Right hindlimb (tissue), 1 donor: Measurements from ENCODE around the gene PTMS.
"Not testable (repeated sequence)": the region's sequence is repeated elsewhere in the genome, so short reads cannot be mapped to it uniquely, and the experiment has no call there.

Source experiments
- DNase-seq: peaks from one replicate; pipeline ENCODE4 v3.0.0-alpha.2; 2018

The PTMS gene, protein sequence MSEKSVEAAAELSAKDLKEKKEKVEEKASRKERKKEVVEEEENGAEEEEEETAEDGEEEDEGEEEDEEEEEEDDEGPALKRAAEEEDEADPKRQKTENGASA

DNA sequence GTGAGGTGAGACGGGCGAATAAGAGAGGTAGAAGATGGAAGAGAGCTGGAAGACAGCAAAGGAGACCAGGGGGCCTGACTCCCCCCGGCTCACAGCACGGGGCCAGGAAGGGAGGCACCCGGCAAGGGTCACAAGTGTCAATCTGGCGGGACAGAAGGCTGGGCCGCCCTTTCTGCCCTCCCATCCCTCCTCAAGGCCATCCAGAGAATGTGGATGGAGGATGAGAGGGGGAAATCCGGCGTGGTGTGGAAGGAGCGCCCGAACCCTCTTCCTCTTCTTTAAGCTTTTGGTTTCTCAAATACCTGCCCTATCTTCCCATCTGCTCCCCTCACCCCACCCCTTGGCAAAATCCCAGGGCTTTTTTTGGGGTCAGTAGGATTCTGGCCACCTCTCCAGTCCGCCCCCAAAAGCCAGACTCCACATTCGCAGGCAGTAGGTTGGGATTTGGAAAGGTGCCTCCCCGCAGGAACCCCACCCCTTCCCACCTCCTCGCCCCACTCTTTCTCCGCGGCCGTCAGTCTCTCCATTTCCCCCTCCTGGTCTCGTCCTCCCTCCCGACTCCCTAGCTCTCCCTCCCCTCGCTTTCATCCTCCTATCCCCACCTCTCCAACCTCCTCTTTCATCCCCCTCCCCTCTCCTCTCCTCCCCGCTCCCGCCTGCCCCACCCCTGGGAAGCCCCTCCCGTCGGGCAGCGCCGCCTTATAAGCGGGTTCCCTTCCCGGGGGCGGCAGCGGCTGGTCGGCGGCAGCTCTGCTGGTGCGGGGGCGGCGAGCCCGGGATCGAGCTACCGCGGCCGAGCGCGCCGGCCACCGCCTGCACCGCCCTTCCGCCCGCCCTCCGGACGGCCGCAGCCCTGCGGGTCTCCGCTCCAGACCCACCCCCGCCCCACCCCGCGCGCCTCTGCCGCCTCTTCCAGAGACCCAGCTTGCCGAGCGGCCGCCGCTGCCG is at the start of gene PTMS:
PTMS (plus strand) TSS at position 730 of the 948 bp plus-strand sequence. CDS start 343 bp downstream, outside the sequence.
- peak; percentile 95 for DNase-seq

DNA sequence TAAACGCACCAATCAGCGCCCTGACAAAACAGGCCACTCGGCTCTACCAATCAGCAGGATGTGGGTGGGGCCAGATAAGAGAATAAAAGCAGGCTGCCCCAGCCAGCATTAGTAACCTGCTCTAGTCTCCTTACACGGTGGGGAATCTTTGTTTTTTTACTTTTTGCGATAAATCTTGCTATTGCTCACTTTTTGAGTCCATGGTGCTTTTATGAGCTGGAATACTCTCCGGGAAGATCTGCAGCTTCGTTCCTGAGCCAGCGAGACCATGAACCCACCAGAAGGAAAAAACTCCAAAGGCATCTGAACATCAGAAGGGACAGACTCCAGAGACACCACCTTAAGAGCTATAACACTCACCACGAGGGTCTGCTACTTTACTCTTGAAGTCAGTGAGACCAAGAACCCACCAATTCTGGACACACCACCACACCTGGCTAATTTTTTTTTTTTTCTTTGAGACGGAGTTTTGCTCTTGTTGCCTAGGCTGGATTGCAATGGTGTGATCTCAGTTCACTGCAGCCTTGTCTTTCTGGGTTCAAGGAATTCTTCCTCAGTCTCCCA is 49.2 kb upstream of the PTMS start:
- DNase-seq, result no peak

DNA sequence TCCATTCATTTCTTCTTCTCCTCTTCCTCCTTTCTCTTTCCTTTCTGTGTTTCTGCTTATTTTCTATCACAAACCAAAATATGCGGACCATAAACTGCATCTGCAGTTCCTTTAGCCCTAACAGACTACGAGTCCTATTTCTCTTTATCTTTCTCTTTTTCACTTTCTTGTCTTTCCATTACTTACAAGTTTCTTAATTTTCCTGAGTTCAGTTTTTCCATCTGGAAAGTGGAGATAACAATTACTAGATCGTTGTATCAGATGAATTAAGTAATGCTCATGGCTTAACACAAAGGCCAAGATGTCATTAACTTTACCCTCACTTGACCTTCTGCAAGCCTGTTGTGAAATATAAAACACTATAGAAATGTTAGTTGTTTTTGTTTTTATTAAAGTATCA is 43.3 kb upstream of the PTMS start:
- no peak for DNase-seq

DNA sequence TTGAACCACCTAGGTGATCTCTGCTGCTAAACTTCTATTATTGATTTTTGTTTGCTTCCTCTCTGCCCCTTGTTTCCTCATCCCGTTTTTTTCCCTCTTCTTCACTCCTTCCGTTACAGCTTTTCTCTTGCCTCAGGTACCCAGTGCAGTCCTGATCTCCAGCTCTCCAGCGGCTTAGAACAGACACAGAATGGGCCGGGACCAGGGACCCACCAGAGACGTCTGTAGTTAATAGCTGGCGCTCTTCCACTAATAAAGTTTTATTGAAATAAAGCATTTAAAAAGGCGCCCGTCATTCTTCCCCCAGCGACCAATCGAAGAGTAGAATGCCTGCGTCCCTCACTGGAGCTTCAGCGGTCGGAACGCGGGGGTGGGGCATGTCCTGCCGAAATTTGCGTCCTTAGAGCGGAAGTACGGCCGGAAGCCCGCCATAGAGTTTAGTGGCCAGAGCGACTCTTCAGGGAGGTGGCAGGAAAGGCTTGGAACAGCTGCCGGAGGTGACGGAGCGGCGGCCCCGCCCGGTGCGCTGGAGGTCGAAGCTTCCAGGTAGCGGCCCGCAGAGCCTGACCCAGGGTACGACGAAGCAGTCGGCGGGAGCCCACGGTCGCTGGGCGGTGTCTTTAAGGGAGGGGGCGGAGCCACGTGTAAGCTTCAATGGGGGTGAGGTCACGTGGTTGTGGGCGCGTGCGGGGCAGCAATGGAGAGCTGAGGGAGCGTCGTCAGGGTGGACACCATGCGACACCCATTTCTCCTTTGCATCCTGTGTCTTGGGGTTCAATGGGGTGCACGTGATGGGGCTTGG is 42.4 kb upstream of the PTMS start, which contains the start of gene COPS7A:
COPS7A (plus strand) TSS at position 440 of the 802 bp plus-strand sequence. CDS start 611 bp downstream, outside the sequence.
- DNase-seq, result peak; percentile 98

DNA sequence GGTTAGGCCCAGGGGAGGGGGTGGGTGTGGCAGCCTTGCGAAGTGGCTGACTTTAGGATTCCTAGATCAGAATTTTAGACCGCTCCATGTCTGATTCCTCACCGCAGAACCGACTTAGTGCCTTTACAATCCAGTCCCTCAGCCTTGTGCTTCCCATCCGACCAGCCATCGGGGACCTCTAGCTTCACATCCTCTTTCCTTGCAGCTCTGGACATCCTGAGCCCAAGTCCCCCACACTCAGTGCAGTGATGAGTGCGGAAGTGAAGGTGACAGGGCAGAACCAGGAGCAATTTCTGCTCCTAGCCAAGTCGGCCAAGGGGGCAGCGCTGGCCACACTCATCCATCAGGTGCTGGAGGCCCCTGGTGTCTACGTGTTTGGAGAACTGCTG is 41.8 kb upstream of the PTMS start:
- no peak for DNase-seq

DNA sequence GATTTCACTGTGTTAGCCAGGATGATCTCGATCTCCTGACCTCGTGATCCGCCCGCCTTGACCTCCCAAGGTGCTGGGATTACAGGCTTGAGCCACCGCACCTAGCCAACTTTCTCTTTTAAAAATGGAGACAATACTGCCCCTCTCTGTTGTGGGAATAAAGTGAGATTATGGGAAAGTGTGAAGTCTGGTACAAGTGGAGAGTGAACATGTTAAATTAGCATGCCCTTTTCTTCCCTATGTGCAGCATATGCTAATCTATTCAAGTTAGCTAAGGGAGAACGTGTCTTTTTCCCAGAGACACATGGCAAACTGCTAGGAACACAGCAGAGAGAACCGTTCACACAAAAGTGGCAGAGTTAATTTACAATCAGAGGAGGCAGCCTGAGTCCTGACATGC is 40.8 kb upstream of the PTMS start:
- DNase-seq, result no peak

DNA sequence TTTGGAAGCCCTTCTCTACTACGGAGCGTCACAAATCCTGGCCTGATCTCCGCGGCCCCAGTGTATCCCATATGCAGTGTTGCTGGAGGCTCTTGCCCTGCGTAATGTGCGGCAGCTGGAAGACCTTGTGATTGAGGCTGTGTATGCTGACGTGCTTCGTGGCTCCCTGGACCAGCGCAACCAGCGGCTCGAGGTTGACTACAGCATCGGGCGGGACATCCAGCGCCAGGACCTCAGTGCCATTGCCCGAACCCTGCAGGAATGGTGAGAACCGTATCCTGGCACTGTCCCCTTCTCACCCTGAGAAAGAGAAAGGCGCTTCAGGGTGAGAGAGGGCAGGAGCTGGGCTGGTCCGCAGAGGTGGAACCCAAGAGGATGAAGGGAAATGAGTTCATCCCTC is 37.0 kb upstream of the PTMS start:
- DNase-seq, result no peak

DNA sequence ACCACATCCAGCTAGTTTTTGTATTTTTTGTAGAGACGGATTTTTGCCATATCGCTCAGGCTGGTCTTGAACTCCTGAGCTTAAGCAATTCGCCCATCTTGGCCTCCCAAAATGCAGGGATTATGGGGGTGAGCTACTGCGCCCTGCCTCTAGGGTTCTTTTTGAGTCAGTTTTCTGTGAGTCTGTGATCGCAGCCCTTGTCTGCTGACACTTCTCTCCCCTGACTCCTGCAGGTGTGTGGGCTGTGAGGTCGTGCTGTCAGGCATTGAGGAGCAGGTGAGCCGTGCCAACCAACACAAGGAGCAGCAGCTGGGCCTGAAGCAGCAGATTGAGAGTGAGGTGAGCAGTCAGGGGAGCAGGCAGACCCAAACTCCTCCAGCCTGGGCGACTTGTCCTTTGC is 36.0 kb upstream of the PTMS start:
- no peak for DNase-seq

DNA sequence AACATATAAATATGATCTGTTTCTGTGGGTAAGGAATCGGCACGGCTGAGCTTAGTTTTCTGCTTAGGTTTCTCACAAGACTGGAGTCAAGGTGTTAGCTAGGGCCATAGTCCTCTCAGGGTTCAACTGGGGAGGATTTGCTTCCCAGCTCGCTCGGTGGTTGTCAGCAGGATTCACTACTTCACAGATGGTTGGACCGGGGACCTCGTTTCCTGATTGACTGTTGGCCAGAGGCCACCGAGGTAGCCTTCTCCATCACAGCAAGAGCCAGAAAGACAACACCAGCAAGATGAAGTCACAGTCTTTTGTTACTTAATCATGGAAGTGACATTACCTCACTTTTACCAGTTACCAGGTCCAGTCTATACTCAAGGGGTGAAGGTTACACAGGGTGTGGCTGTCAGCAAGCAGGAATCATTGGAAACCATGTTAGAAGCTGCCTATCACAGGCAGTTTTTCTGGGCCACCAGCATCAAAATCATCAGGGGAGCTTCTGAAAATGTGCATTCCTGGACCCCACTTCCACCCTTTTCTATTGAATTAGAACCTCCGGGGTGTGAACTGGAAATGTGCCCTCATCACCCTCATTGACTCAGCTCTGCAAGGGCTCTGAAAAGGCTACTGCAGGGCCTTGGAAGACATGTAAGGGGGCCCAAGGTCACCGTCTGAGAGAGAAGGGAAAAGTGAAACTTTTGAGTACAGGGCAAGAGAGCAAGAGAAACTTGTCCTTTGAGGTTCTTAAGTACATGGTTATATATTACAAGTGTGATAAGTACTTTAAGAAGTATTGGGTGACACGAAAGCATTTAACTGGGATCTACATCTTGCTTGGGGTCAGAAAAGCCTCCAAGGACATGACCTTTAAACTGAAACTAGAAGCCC is 31.4 kb upstream of the PTMS start:
- no peak for DNase-seq

DNA sequence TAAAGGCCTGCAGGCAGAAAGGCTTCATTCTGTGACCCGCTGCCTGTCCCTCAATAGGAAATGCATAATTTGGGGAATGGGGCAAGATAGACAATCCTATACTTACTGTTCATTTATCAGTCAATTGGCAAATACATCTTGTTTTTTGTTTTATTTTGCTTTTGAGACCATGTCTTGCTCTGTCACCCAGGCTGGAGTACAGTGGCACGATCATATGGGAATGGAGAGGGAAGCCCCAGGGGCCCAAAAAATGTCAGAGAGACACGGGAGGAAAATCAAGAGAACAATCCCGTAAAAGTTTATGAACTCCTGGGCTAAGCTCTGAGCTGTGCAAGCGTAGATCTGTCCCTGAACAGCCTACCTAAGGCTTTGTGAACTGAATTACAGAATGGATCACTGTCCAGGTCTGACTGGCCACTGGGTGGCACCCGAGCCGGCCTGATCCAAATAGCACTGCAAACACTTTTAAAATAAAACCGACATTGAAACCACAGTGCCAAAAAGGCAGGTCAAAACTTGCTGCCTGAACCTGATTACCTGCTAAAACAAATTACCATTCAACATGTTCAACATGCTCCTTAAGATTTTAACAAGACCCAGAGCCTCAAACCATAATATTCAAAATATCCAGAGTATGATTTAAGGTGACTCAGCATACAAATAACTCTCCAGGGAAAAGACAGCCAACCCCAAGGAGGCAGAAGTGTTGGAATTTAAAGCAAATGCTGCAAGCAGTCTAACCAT is 30.5 kb upstream of the PTMS start:
- peak; percentile 65 for DNase-seq

DNA sequence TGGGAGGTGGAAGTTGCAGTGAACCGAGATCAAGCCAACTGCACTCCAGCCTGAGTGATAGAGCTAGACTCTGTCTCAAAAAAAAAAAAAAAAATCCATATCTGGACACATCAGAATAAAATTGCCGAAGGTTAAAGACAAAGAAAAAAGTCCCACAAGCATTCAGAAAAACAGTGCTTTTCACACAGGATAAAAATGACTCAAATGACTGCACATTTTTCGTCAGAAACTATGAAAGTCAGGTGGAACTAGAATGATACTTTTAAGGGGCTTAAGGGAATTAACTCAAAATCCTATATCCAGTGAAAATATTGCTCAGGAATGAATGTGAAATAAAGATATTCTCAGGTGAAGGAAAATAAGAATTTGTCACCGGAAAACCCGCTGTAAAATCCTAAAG is 29.4 kb upstream of the PTMS start:
- DNase-seq, result no peak

DNA sequence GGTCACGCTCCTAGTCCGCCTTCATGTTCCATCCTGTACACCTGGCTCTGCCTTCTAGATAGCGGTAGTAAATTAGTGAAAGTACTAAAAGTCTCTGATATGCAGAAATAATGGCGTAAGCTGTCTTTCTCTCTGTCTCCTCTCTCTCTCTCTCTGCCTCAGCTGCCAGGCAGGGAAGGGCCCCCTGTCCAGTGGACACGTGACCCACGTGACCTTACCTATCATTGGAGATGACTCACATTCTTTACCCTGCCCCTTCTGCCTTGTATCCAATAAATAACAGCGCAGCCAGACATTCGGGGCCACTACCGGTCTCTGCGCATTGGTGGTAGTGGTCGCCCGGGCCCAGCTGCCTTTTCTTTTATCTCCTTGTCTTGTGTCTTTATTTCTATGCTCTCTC is 24.1 kb upstream of the PTMS start:
- DNase-seq, result not testable (repeated sequence)

DNA sequence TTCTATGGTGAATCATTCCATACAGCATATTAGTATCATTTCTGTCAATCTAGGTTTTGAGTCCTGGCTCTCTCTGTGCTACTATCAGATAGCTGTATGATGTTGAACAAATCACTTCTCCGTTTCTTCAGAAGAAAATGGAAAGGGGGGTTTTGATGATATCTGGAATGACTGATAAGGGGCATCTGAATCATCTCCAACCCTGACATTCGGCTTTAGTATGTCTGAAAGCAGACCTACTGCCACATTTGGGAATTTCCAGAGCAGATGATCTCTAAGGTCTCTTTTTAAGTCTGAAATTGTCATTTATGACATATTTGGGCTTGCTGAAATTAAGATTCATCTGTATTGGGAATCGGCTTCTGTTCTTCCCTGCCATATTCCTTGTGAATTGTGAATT is 23.3 kb upstream of the PTMS start:
- no peak for DNase-seq

DNA sequence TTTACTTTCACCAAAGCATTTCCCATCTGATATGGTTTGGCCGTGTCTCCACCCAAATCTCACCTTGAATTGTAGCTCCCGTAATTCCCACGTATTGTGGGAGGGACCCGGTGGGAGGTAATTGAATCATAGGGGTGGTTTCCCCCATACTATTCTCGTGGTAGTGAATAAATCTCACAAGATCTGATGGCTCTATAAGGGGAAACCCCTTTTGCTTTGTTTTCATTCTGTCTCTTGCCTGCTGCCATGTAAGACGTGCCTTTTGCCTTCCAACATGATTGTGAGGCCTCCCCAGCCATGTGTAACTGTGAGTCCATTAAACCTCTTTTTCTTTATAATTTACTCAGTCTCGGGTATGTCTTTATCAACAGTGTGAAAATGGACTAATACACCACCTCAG is 22.9 kb upstream of the PTMS start:
- not testable (repeated sequence) for DNase-seq

DNA sequence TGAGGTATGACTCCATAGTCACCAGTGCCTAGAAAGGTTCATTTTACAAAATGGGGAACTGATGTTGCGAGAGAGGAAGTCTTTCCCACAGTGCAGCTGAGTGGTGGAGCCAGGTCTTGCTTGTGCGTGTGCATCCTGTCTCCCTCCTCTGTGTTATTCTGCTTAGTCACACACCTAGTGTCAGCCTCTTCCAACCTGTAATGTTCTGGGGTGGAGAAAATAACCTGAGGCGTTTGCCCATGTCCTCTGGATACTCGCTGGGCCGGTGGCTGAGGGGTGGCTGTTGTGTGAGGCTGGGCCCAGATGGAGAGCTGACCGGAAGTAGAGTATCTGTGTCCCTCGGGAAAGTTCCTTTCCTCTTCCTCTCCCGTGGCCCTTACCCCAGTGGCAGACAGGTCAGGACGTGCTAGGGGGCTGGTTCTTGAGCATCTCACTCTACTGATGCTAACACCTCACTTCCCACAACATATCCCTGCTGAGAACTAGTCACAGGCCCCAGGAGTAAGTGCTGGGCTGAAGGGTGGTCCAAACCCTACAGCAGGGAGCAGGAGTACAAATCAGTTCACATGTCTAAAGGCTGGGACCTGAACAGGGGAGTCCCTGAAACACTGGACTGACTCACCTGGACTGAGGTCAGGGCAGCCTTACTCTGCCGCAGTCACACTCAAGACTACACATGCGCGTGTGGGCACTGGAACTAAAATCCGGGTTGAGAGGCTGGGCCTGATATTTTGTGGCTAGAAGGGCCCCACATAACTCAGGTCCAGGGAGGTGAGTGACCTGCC is 20.2 kb upstream of the PTMS start:
- no peak for DNase-seq

DNA sequence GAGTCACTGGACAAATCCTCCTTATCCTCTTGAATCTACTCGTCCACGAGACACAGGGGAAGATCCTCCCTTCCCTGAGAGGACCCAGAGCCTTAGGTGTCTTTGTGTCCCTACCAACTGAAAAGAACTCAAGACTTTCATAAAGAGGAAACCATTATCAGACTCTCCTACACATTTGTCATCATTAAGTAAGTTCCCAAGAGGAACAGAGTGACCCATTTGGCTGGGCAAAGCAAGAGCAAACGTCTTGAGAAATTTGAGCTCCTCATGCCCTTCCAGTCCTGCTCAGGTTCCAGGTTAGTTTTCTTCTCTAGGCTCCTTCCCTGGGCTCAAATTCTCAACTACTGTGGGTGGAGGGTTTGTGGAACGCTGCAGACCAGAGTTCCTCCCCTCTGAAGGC is 18.9 kb upstream of the PTMS start:
- no peak for DNase-seq

DNA sequence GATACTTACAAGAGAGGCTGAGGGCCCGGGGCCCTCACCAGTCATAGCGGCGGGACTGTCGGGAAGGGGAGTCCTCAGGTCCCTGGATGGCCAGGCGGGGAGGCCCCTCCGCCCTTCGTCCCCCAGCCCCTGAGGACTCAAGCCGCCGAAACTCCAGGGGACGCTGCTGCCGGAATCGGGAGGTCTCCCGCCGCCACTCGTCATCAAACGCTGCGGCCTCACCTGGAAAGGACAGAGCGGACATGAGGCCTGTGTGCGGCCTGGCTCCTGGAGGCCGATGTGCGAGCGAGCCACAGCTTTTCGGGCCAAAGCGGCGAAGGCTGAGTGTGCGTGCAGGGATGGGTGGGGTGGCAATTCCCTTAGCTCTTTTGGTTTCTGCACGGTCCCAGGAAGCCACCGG is 17.4 kb upstream of the PTMS start:
- no peak for DNase-seq

DNA sequence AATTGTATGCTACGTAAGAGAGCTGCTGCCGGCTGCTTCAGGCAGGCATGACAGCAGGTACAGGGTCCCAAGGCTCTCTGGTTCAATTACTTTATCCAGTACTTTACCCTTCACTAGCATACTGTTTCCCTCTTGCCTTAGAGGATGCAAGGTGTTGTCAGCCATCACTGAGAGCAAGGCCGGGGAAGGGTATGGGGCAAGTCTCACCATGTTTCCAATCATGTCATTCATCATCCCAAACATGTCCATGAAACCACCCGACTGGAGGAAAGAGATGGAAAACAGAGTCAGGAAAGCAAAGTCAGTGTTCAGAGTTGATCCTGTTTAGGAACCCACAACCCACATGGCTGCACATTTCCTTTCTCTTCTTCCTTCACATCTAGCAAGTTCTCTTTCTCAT is 15.7 kb upstream of the PTMS start:
- DNase-seq, result no peak

DNA sequence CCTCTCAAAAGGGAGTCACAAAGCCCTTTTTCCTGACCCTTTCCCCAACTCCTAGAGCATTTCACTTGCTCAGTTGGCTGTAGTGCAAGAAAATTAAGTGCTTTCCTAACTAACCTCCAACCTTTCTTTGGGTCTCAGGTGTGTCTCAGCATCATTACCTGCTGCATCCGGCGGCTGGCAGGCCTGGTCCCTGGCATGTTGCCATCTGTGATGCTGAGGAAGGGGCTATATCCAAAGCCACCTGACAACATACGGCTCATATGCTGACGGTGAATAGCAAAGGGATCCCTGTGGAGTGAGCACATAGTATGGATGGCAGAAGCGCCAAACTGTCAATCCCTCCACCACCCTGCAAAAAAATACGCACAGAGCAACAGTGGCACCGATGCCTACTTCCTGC is 14.4 kb upstream of the PTMS start:
- no peak for DNase-seq

DNA sequence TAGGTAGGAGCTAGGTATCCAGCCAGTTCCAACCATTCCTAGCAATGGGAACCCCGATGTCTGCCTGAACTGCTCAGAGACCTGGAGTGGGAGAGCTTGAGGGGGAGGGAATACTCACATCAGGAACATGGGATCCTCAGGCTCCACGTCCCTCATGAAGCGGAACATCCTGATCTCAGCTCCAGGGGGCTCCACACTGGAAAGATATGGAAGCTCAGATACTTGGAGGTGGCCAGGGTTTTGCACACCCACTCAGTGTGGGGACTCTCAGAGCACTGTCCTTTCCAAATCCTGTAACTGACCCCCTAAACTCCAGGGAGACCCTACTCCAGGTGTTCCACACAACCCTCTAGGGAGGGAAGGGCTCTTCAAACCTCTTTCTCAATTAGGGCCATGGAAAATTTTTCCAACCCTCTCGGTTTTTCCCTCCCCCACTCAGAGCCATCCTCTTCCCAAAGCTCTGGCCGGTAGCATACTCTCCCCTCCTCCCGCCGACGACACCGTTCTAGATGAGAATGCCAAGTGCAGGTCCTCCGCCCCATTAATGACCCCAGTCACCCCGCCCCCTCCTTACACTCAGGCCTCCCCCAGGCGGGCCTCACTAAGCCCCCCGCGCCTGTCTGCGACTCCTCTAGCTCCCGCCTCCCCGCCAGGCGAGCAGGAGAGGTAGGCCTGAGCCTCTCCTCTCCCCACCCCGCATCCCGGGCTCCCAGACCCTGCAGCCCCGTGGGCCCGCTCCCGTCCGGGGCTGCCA is 13.8 kb upstream of the PTMS start:
- DNase-seq, result peak; percentile 83
